Coronary artery (tissue), 2 donors: Measurements from ENCODE around the gene CRISP3.
"Not testable (repeated sequence)": the region's sequence is repeated elsewhere in the genome, so short reads cannot be mapped to it uniquely, and the experiment has no call there.

Experiments used
- DNase-seq: peaks from one replicate; pipeline ENCODE4 v3.0.0-alpha.2; 2017; ENCODE audit warnings: low spot score
- H3K27ac ChIP-seq, 2 donors: fragments of 200-600 bp; sonication (generic); one replicate each; pipeline ENCODE4 v1.5.1; 2016 to 2019
- H3K4me3 ChIP-seq: fragments of 200-600 bp; sonication (generic); 2 replicates; pipeline ENCODE4 v1.5.1; 2016; ENCODE audit warnings: mild to moderate bottlenecking, moderate library complexity
- TF ChIP-seq, protein P1 (sequence below): fragments of 200-600 bp; sonication (generic); IDR thresholded peaks from one replicate; pipeline ENCODE4 v1.5.1; 2019; ENCODE audit warnings: antibody characterized with exemption

Gene CRISP3

DNA sequence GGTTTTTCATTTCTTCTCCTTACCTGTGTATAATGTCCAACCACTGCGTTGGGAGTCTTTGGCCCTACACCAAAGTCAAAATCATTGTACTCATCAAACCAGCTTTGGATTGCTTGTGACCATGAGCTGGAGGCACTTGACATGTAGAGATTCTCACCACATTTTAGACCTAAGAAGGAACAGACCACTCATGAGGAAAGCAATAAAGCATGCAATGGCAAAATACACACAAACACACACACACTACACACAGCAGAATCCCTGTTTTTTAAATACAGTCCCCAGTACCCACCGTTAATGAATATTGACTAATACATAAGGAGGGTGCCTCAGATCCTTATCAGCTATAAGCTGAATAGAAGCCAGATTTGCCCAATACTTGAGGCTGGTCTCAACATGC lies 10.5 kb downstream of the CRISP3 start:
- Histone ChIP-seq H3K4me3 (no peak overlapping the region), H3K27ac (no peak overlapping the region)
- DNase-seq: no peak
- TF ChIP-seq, protein P1, sequence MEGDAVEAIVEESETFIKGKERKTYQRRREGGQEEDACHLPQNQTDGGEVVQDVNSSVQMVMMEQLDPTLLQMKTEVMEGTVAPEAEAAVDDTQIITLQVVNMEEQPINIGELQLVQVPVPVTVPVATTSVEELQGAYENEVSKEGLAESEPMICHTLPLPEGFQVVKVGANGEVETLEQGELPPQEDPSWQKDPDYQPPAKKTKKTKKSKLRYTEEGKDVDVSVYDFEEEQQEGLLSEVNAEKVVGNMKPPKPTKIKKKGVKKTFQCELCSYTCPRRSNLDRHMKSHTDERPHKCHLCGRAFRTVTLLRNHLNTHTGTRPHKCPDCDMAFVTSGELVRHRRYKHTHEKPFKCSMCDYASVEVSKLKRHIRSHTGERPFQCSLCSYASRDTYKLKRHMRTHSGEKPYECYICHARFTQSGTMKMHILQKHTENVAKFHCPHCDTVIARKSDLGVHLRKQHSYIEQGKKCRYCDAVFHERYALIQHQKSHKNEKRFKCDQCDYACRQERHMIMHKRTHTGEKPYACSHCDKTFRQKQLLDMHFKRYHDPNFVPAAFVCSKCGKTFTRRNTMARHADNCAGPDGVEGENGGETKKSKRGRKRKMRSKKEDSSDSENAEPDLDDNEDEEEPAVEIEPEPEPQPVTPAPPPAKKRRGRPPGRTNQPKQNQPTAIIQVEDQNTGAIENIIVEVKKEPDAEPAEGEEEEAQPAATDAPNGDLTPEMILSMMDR: no peak

DNA sequence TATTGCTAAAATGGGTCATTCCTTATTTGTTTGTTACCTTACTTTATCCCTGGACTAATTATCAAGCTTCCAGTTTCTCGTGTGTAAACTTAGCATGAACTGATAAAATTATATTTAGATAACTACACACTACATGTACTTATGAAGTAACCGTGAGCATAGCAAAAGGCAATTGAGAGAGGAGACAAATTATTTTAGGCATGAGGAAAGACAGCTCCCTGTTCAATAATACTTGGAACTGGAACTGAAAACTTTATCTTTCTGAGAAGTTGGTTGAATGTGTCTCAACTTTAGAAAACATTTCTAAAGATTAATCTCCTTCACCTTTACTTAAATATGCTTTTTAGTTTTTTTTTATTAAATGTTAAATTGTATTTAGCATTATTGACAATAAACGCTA lies 11.4 kb downstream of the CRISP3 start:
- H3K4me3 ChIP-seq: no peak overlapping the region
- TF ChIP-seq, protein P1: no peak
- H3K27ac ChIP-seq: no peak overlapping the region
- DNase-seq: no peak

- no peak overlapping the region for H3K27ac ChIP-seq
- DNase-seq: no peak
- no peak overlapping the region for H3K4me3 ChIP-seq
- TF ChIP-seq, protein P1: no peak
Measured at GRCh38 chr6:49730251-49730650, 13.9 kb downstream of the CRISP3 start.

GRCh38 chr6:49723917-49724316 lies 20.3 kb downstream of the CRISP3 start:
- not testable (repeated sequence) for H3K4me3 ChIP-seq, H3K27ac ChIP-seq, DNase-seq

DNA sequence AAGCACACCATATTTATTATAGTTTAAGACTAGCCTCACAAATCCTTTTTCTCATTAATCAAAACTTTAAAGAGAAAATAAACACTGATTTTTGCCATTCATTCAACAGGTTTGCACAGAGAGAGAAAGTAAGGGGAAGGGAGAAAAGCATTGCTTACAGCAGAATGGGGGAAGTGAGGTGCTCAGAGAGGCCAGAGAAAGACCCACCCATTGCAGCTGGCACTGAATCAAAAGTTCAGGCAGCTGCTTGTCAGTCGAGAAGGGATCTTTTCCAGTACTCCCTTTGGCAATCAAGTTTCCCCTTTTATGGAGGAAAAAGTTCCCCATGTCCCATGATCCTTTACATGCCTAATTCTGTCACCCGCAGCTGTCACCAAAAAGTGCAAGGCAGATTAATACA lies 22.9 kb downstream of the CRISP3 start:
- H3K27ac ChIP-seq: no peak overlapping the region
- H3K4me3 ChIP-seq: no peak overlapping the region
- TF ChIP-seq, protein P1: no peak
- no peak for DNase-seq

- TF ChIP-seq, protein P1: no peak
- H3K27ac ChIP-seq: no peak overlapping the region
- H3K4me3 ChIP-seq: no peak overlapping the region
- no peak for DNase-seq
Measured at GRCh38 chr6:49720372-49720771, 23.8 kb downstream of the CRISP3 start.

DNA sequence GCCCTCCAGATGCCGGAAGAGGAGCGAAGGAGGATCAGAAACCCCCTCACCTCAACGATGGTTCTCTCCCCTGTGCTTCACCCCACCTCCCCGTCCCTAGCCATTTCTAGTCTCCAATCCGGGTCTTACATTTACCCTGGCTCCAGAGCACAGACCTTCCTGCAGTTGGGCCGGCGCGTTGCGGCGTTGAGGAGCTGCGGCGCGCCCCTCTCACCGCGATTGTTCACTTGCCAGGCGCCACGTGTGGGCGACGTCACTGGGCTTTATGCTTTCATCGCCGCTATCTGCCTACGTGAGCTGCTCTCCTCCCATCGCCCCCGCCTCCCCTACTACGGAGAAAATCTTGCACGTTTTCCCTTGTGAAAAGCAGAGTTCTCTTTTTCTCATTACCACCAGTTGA lies 30.8 kb downstream of the CRISP3 start, which contains the start of gene CRISP2:
Gene CRISP2, minus strand, starts transcription at position 198 of the 400 bp plus-strand sequence. CDS start 4,347 bp downstream, outside the sequence.
- DNase-seq: no peak
- TF ChIP-seq, protein P1: no peak
- Histone ChIP-seq H3K4me3 (no peak within 1 kb of the TSS), H3K27ac (no peak within 1 kb of the TSS)

- DNase-seq: no peak
- no peak overlapping the region for H3K4me3 ChIP-seq
- H3K27ac ChIP-seq: no peak overlapping the region
- TF ChIP-seq, protein P1: no peak
Measured at GRCh38 chr6:49698478-49698877, 45.7 kb downstream of the CRISP3 start.
